Mucosa of descending colon (tissue), 3 donors: ENCODE data around the gene CAPN7. TPM values are rescaled to one million over a fixed set of nuclear protein-coding genes. Genes with fewer than 3 reads are reported as not detected.
A peak's percentile ranks its signal among the peaks of the same experiment; 100 is the strongest.

Experiments
- ATAC-seq: fragments of 200-7000 bp; cut with Tn5 transposase; one replicate; pipeline ENCODE4 v1.9.1; 2020; ENCODE audit warnings: mild to moderate bottlenecking, moderate library complexity
- DNase-seq, 3 donors: peaks; one replicate each; pipeline ENCODE4 v3.0.0-alpha.2; 2020
- H3K36me3 ChIP-seq: fragments of 200-600 bp; one replicate; pipeline ENCODE4 v1.8.0; 2021; ENCODE audit warnings: low read depth, mild to moderate bottlenecking
- H3K4me1 ChIP-seq: fragments of 200-600 bp; one replicate; pipeline ENCODE4 v1.8.0; 2021; ENCODE audit warnings: low read depth, mild to moderate bottlenecking
- H3K4me3 ChIP-seq: fragments of 200-600 bp; one replicate; pipeline ENCODE4 v1.8.0; 2021; ENCODE audit warnings: mild to moderate bottlenecking
- H3K9me3 ChIP-seq: fragments of 200-600 bp; one replicate; pipeline ENCODE4 v1.8.0; 2021; ENCODE audit warnings: mild to moderate bottlenecking
- CTCF ChIP-seq: fragments of 200-600 bp; IDR thresholded peaks from one replicate; pipeline ENCODE4 v1.8.0; 2022; ENCODE audit warnings: antibody characterized with exemption, mild to moderate bottlenecking
- intact Hi-C, 2 donors: fragments of 100-400 bp; cut with DNase I in 1 of 2; cut with micrococcal nuclease in 1 of 2; formaldehyde crosslinking; loops; one replicate each; pipeline versions ENCODE4 v1.11.0 to v1.11.1; 2022; cut with DNase I, micrococcal nuclease
- total RNA-seq, 3 donors: library from RNA; stranded (reverse); fragmentation: NEBNext Ultra II Directional in 2 of 3; extraction: Animal tissue kit (Norgen Biotek cat#: 25700) in 2 of 3; gene quantifications; one replicate each; pipeline versions ENCODE4 v1.2.1 to v1.2.4, GENCODE V29; 2021 to 2023
- donor health status: DM: no; HTN: no; CAD: no; lungs with moderate emphysema.
- donor health status: DM: no; HTN: no; CAD: no.
- donor health status: DM: no; HTN: yes; CAD: no.

The CAPN7 gene
- total RNA-seq, 3 donors from 2014 or later, result 26.8 to 56.5 (median 44.9) TPM

GRCh38 chr3:15298504-15298903 is 92.5 kb downstream of the CAPN7 start:
- ATAC-seq, result no peak
- intact Hi-C loops, result no loop called here
- no peak for DNase-seq
- H3K4me1 ChIP-seq, result peaks cover 7% of the 10 kb centered on the region
- H3K36me3 ChIP-seq, result no peaks in the 10 kb centered on the region
- TF ChIP-seq CTCF, result no peak
- H3K4me3 ChIP-seq, result no peak overlapping the region
- no peaks in the 10 kb centered on the region for H3K9me3 ChIP-seq

- TF ChIP-seq CTCF, result no peak
- intact Hi-C loops, result no loop called here
- Histone ChIP-seq H3K4me3 (no peak overlapping the region), H3K36me3 (no peaks in the 10 kb centered on the region), H3K4me1 (peaks cover 7% of the 10 kb centered on the region), H3K9me3 (no peaks in the 10 kb centered on the region)
- DNase-seq (no peak), ATAC-seq (peak; percentile 11)
Measured at GRCh38 chr3:15299036-15299435, 93.0 kb downstream of the CAPN7 start.

GRCh38 chr3:15300323-15301078 is 94.5 kb downstream of the CAPN7 start:
- ATAC-seq, result peak; percentile 45
- H3K4me3 ChIP-seq, result no peak overlapping the region
- no peak for DNase-seq
- H3K9me3 ChIP-seq, result no peaks in the 10 kb centered on the region
- intact Hi-C loops, result no loop called here
- H3K4me1 ChIP-seq, result peaks cover 2% of the 10 kb centered on the region
- no peak for TF ChIP-seq CTCF
- H3K36me3 ChIP-seq, result no peaks in the 10 kb centered on the region

GRCh38 chr3:15301761-15302160 is 95.7 kb downstream of the CAPN7 start:
- no peak overlapping the region for H3K4me3 ChIP-seq
- TF ChIP-seq CTCF, result no peak
- no peaks in the 10 kb centered on the region for H3K36me3 ChIP-seq
- H3K9me3 ChIP-seq, result no peaks in the 10 kb centered on the region
- DNase-seq (no peak), ATAC-seq (no peak)
- intact Hi-C loops, result no loop called here
- peaks cover 2% of the 10 kb centered on the region for H3K4me1 ChIP-seq

Other genes starting within 250 kb of the CAPN7 start
- gene MRPS25, start 140.9 kb upstream of the CAPN7 start, total RNA-seq, result 10 to 100 TPM; 72.1 to 84.0 (median 78.7) TPM
- 10 to 100 TPM; 16.5 to 36.8 (median 18.2) TPM for gene RBSN, start 107.1 kb upstream of the CAPN7 start, total RNA-seq
- 10 to 100 TPM in 2 of 3 donors, 1 to 10 TPM in 1; 5.9 to 20.8 (median 10.9) TPM for gene SH3BP5, start 126.3 kb downstream of the CAPN7 start, total RNA-seq
- gene METTL6, start 221.3 kb downstream of the CAPN7 start, total RNA-seq, result 10 to 100 TPM; 10.1 to 13.7 (median 10.1) TPM
- gene EAF1, start 221.4 kb downstream of the CAPN7 start, total RNA-seq, result 10 to 100 TPM; 15.6 to 23.4 (median 21.3) TPM